ENCODE measurements around the gene DCDC1.

Gene DCDC1

GRCh38 chr11:30832831-30833230 lies 536.7 kb downstream of the DCDC1 start:
- DNase-seq (ENCODE audit: low read depth), result no peak

- DNase-seq (ENCODE audit: low read depth), result no peak
Measured at GRCh38 chr11:30830681-30831080, 538.9 kb downstream of the DCDC1 start.

GRCh38 chr11:30826911-30827310 lies 542.6 kb downstream of the DCDC1 start:
- no peak for DNase-seq (ENCODE audit: low read depth)

DNA sequence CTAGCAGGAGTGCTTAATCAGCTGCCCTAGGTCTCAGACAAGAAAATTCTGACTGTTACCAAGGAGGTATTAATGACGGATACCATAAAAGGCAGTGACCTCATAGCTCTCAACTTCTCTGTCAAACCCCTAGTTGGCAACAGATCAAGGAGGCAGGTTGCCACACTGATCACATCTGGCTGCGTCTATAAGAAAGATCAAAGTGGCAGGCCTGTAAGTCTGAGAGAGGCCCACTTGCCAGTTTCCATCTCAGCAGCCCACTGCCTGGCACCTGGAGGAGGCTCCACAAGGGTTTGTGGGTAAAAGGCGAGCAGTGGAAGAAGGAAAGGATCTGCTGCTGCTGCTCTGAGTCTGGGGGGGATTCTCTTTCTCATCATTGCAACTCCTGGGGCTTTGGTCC lies 543.8 kb downstream of the DCDC1 start:
- DNase-seq (ENCODE audit: low read depth), result no peak

GRCh38 chr11:30823119-30823518 lies 546.4 kb downstream of the DCDC1 start:
- DNase-seq (ENCODE audit: low read depth), result no peak

DNA sequence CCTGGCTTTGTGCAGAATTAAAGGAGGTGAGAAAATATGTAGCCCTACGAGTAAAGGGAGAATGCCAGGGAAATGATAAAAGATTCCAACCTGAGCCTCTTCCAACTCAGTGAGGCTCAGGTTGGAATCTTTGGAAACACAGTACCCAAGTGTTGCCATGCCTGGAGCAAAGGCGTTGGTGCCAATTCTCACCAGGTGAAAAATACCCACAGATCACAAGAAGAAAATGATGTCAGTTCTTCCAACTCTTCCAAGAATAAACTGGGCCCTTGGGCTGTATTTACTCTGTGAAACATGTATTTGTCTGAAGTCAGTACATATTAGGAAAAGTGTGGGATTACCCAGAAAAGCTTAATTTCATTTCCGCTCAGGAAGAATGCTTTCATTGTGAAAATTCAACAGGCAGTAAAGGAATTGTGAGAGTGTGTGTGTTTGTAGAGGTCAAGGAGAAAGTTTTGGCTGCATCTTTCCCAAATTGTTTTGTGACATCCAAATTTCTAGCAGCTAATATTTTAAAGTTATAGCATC lies 548.0 kb downstream of the DCDC1 start:
- DNase-seq (ENCODE audit: low read depth), result no peak

DNA sequence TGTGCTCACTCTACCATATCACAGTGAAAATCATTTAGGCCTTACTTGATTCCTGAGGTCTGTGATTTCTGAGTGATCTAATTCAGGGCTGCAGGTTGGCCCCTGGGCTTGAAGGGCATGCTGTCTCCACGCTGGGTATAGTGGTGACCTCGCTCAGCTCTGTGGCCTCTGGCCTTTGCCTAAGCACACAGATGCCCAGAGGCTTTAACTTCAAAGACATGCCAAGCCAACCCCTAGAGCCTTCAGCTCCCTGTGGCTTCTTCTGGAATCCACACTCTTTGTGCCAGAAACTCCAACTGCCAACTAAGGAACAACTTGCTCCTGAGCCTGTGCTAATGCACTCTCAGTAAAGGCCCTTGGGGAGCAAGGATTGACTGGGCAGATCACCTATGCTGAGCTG lies 550.8 kb downstream of the DCDC1 start:
- no peak for DNase-seq (ENCODE audit: low read depth)

GRCh38 chr11:30816959-30817880 lies 552.3 kb downstream of the DCDC1 start:
- no peak for DNase-seq (ENCODE audit: low read depth)

DNA sequence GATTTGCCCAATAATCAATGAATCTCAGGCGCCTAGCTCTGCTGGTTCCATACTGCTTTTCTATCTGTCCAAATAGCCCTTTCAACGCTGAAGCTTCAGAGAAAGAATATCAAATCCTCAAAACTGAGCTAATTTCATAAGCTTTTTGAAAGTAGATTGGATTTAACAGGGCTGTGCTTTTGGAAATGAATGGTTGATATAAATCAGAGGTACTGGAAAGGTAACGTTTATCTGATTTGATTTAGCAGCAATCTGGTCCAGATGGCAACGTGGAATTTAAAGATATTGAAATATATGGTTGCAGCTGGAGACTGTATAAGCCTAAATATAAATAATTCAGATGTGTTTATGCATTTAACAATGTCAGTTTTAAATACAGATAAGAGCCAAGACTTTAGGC lies 553.9 kb downstream of the DCDC1 start:
- DNase-seq (ENCODE audit: low read depth), result no peak

DNA sequence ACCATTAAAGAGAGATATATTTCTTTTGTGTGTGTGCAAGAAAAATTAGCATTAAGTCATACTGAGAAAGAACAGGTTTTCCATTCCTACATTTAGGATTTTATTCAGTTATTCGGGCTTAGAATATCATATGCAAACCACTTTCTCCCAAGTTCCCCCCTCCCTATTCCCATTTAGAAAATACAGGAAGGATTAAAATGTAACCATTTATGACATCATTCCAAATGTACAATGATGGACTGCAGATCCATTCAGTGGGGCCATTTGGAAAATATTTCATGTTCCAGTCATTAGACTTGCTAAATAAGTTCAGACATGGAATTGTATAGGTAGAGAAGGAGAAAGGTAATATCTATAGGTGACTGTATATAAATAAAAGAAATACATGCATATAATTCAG lies 554.8 kb downstream of the DCDC1 start:
- no peak for DNase-seq (ENCODE audit: low read depth)
